Measurements from ENCODE around the gene LRRN2.

- TF ChIP-seq FOXM1 (IDR thresholded peaks at IDR 0.05; ENCODE audit: borderline replicate concordance, low read depth) (no peak), MAX (IDR thresholded peaks at IDR 0.05) (no peak), EGR1 (IDR thresholded peaks at IDR 0.05) (no peak), EP300 (IDR thresholded peaks at IDR 0.05; ENCODE audit: borderline replicate concordance) (no peak), RAD21 (IDR thresholded peaks at IDR 0.05; ENCODE audit: low read depth) (no peak), CEBPB (IDR thresholded peaks at IDR 0.05) (no peak), CREB1 (IDR thresholded peaks at IDR 0.05; ENCODE audit: low read depth) (no peak), YY1 (IDR thresholded peaks at IDR 0.05; ENCODE audit: low read depth) (no peak), USF1 (IDR thresholded peaks at IDR 0.05) (no peak)
- TF ChIP-seq, protein P1, sequence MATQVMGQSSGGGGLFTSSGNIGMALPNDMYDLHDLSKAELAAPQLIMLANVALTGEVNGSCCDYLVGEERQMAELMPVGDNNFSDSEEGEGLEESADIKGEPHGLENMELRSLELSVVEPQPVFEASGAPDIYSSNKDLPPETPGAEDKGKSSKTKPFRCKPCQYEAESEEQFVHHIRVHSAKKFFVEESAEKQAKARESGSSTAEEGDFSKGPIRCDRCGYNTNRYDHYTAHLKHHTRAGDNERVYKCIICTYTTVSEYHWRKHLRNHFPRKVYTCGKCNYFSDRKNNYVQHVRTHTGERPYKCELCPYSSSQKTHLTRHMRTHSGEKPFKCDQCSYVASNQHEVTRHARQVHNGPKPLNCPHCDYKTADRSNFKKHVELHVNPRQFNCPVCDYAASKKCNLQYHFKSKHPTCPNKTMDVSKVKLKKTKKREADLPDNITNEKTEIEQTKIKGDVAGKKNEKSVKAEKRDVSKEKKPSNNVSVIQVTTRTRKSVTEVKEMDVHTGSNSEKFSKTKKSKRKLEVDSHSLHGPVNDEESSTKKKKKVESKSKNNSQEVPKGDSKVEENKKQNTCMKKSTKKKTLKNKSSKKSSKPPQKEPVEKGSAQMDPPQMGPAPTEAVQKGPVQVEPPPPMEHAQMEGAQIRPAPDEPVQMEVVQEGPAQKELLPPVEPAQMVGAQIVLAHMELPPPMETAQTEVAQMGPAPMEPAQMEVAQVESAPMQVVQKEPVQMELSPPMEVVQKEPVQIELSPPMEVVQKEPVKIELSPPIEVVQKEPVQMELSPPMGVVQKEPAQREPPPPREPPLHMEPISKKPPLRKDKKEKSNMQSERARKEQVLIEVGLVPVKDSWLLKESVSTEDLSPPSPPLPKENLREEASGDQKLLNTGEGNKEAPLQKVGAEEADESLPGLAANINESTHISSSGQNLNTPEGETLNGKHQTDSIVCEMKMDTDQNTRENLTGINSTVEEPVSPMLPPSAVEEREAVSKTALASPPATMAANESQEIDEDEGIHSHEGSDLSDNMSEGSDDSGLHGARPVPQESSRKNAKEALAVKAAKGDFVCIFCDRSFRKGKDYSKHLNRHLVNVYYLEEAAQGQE (IDR thresholded peaks at IDR 0.05; ENCODE audit: low read depth), result no peak
These were observed 33.0 kb downstream of the LRRN2 start for GRCh38 chr1:204652497-204652896.

Measured in Ishikawa (cell line).